NCI-H2029 treated with DMSO at 0.1 percent for 48 hours (cell line): ENCODE measurements around the gene ZNF783.
A peak's percentile ranks its signal among the peaks of the same experiment; 100 is the strongest.
"Not testable (repeated sequence)": the region's sequence is repeated elsewhere in the genome, so short reads cannot be mapped to it uniquely, and the experiment has no call there.

Experiments used
- DNase-seq: peaks from one replicate; lab custom pipeline; 2025; lab: John Stamatoyannopoulos, UW

ZNF783 gene

DNA sequence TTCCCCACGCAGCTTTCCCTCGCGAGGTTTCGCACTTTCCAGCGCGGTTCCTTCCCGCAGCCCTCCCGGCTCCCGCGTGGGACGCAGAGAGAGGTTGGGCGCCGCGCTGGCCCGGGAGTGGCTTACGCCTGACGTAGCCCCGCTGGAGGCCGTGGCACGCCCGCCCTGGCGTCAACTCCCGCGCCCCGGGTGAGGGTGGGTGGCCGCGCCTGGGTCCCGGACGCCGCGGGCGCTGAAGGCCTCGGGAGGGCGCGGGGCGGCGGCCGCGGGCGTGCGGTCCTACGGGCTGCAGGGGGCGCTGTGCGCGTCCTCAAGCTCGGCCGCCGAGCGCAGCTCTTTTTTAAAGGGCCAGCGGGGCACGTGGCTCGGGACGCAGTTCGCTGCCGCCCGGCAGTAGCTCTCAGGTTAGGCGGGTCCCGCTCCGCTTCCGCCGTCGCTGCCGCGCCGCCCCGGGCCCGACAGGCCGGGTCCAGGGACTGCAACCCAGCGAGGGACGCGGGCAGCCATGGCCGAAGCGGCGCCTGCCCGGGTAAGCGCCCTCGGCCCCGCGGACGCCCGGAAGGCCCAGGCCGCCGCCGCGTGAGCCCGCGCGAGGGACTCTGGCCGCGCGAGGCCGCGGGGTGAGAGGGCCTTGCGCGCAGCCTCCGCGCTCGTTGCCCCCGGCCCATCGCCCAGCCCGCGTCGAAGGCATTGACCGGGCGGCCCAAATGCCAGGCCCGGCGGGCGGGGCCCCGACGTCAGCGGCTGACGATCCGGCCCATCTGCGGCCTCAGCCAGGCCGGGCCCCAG is at the start of gene ZNF783:
TSS of gene ZNF783 (plus strand) at position 368 of the 789 bp plus-strand sequence. CDS start at position 506, 138 bp downstream.
- peak; percentile 56 for DNase-seq

- DNase-seq, result no peak
These were observed 47.8 kb upstream of the ZNF783 start for GRCh38 chr7:149214020-149214720.

DNA sequence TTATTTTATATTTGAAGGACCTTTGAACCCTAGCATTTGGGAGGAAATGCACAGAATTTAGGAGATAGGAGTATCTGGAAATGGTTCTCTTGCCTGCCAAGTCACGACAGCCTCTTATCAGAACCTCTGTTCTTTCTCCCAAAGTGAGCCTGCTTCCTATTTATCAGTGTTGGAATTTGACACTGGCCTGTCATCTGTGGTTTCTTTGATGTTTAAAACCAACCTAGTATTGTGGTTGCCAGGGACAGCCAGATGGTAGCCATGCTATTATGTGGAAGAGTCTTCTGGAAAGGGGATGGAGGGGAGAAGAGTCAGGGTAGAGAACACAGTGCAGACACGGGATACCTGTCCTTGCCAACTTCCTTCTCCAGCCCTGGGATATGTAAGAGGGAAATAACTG is 45.6 kb upstream of the ZNF783 start:
- DNase-seq, result no peak

DNA sequence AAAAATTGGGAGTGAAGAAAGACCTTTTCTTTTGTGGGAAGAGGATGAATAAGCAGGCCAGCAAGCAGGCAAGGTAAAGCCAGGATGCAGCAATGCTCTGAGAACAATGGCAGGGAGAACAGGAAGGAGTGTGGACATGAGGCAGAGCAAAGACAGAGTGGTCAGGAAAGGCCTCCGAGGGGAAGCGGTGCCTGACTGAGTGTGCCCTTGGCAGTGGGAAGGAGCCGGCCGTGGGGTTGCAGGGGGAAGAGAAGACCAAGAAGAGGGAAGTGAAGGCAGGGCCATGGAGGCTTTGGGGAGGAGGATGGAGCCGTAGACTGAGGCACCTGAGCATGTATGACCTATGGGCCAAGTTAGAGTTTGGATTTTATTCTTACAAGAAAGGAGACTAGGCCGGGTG is 44.4 kb upstream of the ZNF783 start:
- no peak for DNase-seq

DNA sequence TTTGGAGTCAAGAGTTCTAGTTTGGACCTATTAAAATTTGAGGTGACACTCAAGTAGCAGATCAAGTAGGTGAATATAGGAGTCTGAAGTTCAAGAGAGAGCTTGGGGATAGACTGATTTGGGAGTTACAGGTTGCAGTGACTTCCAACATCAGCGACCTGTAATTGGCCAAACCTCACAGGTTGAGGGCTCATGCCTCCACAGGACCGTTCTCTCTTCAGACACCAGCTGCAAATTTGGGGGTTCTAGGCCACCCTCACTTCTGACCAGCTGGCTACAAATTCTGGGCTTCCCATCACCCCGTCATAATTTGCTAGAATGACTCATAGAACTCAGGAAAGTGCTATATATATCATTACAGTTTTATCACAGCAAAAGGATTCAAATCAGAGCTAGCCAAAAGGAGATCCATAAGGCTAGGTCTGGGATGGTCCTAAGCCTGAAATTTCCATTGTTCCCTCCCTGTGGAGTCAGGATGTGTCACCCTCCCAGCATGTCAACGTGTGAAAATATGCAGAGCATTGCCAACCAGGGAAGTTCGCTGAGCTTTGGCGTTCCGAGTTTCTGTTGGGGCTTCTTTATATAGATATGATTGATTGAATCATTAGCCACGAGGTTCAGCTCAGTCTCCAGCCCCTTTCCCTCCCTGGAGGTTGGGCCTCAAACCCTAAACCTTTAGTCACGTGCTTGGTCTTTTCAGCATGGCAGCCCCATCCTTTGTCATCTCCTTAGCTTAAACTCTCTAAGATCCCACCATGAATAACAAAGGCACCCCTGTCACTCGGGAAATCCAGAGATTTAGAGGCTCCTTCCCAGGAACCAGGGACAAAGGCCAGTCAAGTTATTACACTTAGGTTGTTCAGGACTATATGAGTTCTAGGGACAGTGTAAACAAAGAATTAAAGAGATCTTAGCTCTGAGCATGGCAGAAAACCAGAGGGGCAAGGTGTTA is 43.3 kb upstream of the ZNF783 start:
- DNase-seq, result no peak

- no peak for DNase-seq
These were observed 41.5 kb upstream of the ZNF783 start for GRCh38 chr7:149220534-149220933.

GRCh38 chr7:149223176-149223575 is 38.8 kb upstream of the ZNF783 start:
- DNase-seq, result no peak

DNA sequence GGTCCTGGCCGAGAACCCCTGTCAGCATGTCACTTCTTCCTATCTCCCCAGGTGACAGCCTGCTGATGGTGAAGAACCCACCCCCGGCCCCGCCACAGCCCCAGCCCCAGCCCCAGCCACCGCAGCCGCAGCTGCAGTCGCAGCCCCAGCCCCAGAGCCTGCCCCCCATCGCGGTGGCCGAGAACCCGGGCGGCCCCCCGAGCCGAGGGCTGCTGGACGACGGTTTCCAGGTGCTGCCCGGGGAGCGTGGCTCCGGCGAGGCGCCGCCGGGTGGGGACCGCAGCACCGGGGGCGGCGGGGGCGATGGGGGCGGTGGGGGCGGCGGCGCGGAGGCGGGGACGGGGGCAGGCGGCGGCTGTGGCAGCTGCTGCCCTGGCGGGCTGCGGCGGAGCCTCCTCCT is 38.2 kb upstream of the ZNF783 start:
- no peak for DNase-seq

DNA sequence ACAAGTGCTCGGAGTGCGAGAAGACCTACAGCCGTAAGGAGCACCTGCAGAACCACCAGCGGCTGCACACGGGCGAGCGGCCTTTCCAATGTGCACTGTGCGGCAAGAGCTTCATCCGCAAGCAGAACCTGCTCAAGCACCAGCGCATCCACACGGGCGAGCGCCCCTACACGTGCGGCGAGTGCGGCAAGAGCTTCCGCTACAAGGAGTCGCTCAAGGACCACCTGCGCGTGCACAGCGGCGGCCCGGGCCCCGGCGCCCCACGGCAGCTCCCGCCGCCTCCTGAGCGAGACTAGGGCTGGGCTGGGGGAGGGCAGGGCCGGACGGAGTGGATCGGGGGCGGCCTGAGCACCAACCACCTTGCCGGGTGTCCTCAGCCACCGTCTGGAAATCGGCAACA is 37.6 kb upstream of the ZNF783 start:
- DNase-seq, result no peak

GRCh38 chr7:149225106-149225505 is 36.9 kb upstream of the ZNF783 start:
- DNase-seq, result no peak

- no peak for DNase-seq
These were observed 36.3 kb upstream of the ZNF783 start for GRCh38 chr7:149225656-149226055.

DNA sequence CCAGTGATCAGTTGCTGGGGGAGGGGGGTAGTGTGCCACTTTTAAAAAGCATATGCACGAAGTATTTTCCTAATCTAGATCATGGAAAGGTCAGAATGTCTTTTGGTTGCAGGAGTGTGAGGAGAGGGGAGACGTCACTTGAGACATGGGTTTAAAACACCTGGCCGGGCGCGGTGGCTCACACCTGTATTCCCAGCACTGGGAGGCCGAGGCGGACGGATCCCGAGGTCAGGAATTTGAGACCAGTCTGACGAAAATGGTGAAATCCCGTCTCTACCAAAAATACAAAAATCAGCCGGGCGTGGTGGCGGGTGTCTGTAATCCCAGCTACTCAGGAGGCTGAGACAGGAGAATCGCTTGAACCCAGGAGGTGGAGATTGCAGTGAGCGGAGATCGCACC is 35.6 kb upstream of the ZNF783 start:
- not testable (repeated sequence) for DNase-seq

- no peak for DNase-seq
These were observed 35.0 kb upstream of the ZNF783 start for GRCh38 chr7:149226840-149227494.

GRCh38 chr7:149228831-149229471 is 33.0 kb upstream of the ZNF783 start:
- DNase-seq, result no peak

GRCh38 chr7:149229526-149229925 is 32.5 kb upstream of the ZNF783 start:
- no peak for DNase-seq

DNA sequence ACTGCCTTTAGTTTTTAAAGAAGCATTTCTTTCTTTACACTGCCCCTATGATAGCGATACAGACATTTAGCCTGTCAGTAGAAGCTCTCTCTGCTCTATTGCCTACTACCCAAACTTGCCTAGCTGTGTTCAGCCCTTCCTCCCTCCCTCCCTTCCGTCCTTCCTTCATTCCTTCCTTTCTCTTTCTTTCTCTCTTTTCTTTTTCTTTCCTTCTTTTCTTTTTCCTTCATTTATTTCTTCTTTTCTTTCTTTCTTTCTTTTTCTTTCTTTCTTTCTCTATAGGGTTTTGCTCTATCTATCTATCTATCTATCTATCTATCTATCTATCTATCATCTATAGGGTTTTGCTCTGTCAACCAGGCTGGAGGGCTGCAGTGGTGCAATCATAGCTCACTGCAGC is 29.6 kb upstream of the ZNF783 start:
- DNase-seq, result no peak

DNA sequence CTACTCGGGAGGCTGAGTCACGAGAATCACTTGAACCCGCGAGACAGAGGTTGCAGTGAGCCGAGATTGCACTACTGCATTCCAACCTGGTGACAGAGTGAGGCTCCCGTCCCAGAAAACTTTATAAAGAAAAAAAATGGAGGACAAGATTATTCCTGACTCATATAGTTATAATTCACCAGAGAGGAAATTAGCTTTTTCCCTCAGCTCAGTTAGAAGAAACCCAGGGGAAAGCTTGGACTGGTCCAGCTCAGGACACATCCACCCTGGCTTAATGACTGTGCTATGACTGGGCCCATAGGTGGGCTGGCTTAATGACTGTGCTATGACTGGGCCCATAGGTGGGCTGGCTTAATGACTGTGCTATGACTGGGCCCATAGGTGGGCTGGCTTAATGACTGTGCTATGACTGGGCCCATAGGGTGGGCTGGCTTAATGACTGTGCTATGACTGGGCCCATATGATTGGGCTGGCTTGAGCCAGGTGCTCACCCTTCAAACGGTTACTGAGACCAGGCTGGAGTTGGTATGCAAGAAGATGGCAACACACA is 28.3 kb upstream of the ZNF783 start:
- not testable (repeated sequence) for DNase-seq

DNA sequence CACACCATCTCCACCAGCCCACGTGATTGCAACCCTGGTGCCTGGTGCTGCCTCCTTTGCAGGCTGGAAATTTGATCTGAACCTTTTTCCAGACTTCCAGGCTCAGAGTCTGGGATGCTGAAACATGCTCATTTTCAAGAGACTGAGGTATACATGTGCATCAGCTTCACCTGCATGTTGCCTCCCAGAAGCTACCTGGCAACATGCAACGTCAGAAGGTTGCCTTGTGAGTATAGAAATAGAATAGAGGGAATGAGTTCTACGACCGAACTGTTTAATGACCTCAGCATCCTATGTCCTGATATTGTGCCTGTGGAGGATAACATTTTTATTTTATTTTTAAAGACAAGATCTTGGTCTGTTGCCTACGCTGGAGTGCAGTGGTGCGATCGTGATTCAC is 24.5 kb upstream of the ZNF783 start:
- DNase-seq, result no peak

DNA sequence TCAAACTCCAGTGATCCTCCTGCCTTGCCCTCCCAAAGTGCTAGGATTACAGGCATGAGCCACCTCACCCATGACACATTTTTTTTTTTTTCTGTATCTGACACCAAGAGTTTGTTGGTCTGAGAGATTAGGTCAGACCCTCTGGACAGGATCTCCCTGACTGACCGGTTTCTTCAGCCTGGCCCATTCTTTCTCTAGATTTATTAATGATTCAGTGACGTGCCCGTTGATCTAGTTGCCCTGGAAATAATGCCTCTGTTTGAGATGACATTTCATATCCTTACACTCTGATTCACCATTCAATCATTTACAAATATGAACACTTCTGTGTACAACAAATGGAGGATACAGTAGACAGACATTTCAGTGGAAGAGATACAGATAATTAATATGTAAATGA is 23.9 kb upstream of the ZNF783 start:
- no peak for DNase-seq

- DNase-seq, result peak; percentile 62
These were observed 22.5 kb upstream of the ZNF783 start, which contains the start of gene ZNF212 for GRCh38 chr7:149239345-149240143. TSS of gene ZNF212 (plus strand) at chr7:149239651. CDS start at chr7:149239779, 128 bp downstream.
